Measurements from ENCODE around the gene FLNB.

DNA sequence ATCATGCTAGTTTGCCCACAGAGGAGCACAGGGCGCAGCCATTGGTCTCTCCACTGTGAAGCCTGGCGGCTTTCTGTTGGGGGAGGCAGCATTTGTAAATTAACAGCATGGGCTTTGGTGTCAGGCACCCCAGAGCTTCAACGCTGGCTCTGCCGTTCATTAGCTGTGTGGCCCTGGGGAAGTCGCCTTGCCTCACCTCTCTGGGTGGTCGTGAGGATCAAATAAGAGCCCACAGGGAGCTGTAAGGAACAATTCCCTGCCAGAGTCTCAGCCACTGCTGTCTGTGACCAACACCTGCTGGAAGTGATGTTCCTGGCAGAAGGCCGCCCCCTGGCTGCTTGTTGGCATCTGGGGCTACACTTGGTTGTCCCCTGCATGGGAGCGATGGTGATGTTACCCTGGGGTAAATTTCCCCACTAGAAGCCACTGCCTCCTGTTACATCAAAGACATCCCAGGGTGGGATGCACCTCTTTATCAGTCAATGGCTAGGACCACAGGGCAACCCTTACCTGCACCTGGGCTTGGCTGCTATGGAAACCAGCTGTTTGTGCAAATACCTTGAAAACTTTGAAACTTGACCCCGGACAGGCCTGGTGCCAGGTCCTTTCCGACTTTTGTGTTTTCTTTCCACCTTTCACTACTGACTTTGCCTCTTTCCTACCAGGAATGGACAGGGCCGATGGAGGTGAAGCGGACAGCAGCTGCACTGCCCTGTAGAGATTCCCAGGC is 165.6 kb downstream of the FLNB start:
- no peak for TF ChIP-seq POLR2AphosphoS5 (IDR thresholded peaks at IDR 0.05; ENCODE audit: low read depth, low read length)
- TF ChIP-seq, protein P1, sequence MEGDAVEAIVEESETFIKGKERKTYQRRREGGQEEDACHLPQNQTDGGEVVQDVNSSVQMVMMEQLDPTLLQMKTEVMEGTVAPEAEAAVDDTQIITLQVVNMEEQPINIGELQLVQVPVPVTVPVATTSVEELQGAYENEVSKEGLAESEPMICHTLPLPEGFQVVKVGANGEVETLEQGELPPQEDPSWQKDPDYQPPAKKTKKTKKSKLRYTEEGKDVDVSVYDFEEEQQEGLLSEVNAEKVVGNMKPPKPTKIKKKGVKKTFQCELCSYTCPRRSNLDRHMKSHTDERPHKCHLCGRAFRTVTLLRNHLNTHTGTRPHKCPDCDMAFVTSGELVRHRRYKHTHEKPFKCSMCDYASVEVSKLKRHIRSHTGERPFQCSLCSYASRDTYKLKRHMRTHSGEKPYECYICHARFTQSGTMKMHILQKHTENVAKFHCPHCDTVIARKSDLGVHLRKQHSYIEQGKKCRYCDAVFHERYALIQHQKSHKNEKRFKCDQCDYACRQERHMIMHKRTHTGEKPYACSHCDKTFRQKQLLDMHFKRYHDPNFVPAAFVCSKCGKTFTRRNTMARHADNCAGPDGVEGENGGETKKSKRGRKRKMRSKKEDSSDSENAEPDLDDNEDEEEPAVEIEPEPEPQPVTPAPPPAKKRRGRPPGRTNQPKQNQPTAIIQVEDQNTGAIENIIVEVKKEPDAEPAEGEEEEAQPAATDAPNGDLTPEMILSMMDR (IDR thresholded peaks at IDR 0.05): peak; percentile 57

Measured in Panc1 (cell line).